Right ventricle myocardium superior (tissue), 1 donor: ENCODE data around the gene SART3. TPM values are rescaled to one million over a fixed set of nuclear protein-coding genes. Genes with fewer than 3 reads are reported as not detected.

Experiments used
- ATAC-seq: fragments of 200-7000 bp; cut with Tn5 transposase; one replicate; pipeline ENCODE4 v1.9.1; 2020; ENCODE audit warnings: mild to moderate bottlenecking; ENCODE audit not compliant: poor library complexity
- DNase-seq: peaks from one replicate; pipeline ENCODE4 v3.0.0-alpha.2; 2020
- intact Hi-C: fragments of 100-400 bp; cut with DNase I; formaldehyde crosslinking; loops from one replicate; pipeline ENCODE4 v1.11.2; 2022
- long read RNA-seq: library from polyadenylated mRNA; unstranded; transcript quantifications from one replicate; pipeline ENCODE4 v2.0.0, GENCODE V29; 2021
- total RNA-seq: library from RNA; stranded (reverse); fragmentation: NEBNext Ultra II Directional; extraction: Animal tissue kit (Norgen Biotek cat#: 25700); gene quantifications from one replicate; pipeline ENCODE4 v1.2.1, GENCODE V29; 2021
- donor health status: DM: no; HTN: yes; CAD: no; lungs with severe emphysema.

Gene SART3
- 18.9 TPM for total RNA-seq
- long read RNA-seq, full-length matches to known transcripts, result 7 of 27 reads
- long read RNA-seq, partial matches to known transcripts, result 14 of 27 reads
- long read RNA-seq, other reads (novel, unspliced or antisense), result 6 of 27 reads

- DNase-seq, result peak; percentile 91
- intact Hi-C loops, result loop anchor here (5.0 to 10.0 kb wide), 3 partner anchors 241 to 531 kb away; partner anchors contain the start of gene ALKBH2
- peak; percentile 76 for ATAC-seq
These were observed at the start of gene SART3 for GRCh38 chr12:108560752-108561719. TSS of gene SART3 (minus strand) at chr12:108561173. CDS start at chr12:108561154, 19 bp downstream.

GRCh38 chr12:108610336-108610815, 49.4 kb upstream of the SART3 start:
- intact Hi-C loops, result no loop called here

GRCh38 chr12:108609537-108610335, 48.8 kb upstream of the SART3 start:
- intact Hi-C loops, result no loop called here
- ATAC-seq (peak; percentile 87), DNase-seq (peak; percentile 85)

More at GRCh38 chr12:108610336-108610815, 49.4 kb upstream of the SART3 start:
- no peak for DNase-seq
- no peak for ATAC-seq

GRCh38 chr12:108608616-108609015, 47.6 kb upstream of the SART3 start:
- intact Hi-C loops, result no loop called here
- DNase-seq, result no peak

GRCh38 chr12:108607981-108608600, 47.1 kb upstream of the SART3 start:
- no peak for DNase-seq
- ATAC-seq, result no peak
- intact Hi-C loops, result no loop called here

More at GRCh38 chr12:108608616-108609015, 47.6 kb upstream of the SART3 start:
- ATAC-seq, result no peak

GRCh38 chr12:108606492-108606891, 45.5 kb upstream of the SART3 start:
- intact Hi-C loops, result no loop called here
- no peak for ATAC-seq
- DNase-seq, result no peak

- no peak for DNase-seq
- intact Hi-C loops, result no loop called here
These were observed 44.9 kb upstream of the SART3 start for GRCh38 chr12:108605690-108606406.

GRCh38 chr12:108605000-108605689, 44.2 kb upstream of the SART3 start:
- no peak for DNase-seq
- ATAC-seq, result no peak
- intact Hi-C loops, result no loop called here

More at GRCh38 chr12:108605690-108606406, 44.9 kb upstream of the SART3 start:
- ATAC-seq, result no peak

GRCh38 chr12:108604208-108604941, 43.4 kb upstream of the SART3 start:
- no peak for DNase-seq
- ATAC-seq, result no peak
- intact Hi-C loops, result no loop called here

- ATAC-seq (no peak), DNase-seq (no peak)
- intact Hi-C loops, result no loop called here
These were observed 42.8 kb upstream of the SART3 start for GRCh38 chr12:108603743-108604142.

GRCh38 chr12:108602976-108603704, 42.2 kb upstream of the SART3 start:
- DNase-seq (no peak), ATAC-seq (no peak)
- intact Hi-C loops, result no loop called here

GRCh38 chr12:108602209-108602705, 41.3 kb upstream of the SART3 start:
- DNase-seq, result no peak
- no peak for ATAC-seq
- intact Hi-C loops, result no loop called here

GRCh38 chr12:108600702-108601007, 39.7 kb upstream of the SART3 start:
- DNase-seq (no peak), ATAC-seq (no peak)
- intact Hi-C loops, result no loop called here

- no peak for DNase-seq
- intact Hi-C loops, result no loop called here
- no peak for ATAC-seq
These were observed 39.2 kb upstream of the SART3 start for GRCh38 chr12:108599948-108600701.

- no peak for ATAC-seq
- intact Hi-C loops, result no loop called here
- no peak for DNase-seq
These were observed 38.6 kb upstream of the SART3 start for GRCh38 chr12:108599541-108599940.
